COLO829 (cell line): ENCODE measurements around the gene ELK4.

Experiments
- DNase-seq: peaks from one replicate; pipeline ENCODE4 v3.0.0; 2012; ENCODE audit warnings: low spot score

ELK4 gene

GRCh38 chr1:205581321-205581980 lies 50.4 kb downstream of the ELK4 start:
- no peak for DNase-seq

DNA sequence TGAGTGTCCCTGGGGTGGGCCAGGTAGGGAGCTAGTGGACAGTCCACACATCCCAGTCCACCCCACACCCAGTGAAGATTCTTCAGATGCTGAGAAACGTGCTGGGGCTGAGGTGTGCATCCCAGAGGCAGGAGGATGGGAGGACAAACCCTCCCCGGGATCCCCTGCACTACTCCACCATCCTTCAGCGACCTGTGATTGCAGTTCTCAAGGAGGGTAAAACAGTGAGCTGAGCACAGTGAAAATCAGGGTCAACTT lies 51.0 kb downstream of the ELK4 start:
- no peak for DNase-seq

DNA sequence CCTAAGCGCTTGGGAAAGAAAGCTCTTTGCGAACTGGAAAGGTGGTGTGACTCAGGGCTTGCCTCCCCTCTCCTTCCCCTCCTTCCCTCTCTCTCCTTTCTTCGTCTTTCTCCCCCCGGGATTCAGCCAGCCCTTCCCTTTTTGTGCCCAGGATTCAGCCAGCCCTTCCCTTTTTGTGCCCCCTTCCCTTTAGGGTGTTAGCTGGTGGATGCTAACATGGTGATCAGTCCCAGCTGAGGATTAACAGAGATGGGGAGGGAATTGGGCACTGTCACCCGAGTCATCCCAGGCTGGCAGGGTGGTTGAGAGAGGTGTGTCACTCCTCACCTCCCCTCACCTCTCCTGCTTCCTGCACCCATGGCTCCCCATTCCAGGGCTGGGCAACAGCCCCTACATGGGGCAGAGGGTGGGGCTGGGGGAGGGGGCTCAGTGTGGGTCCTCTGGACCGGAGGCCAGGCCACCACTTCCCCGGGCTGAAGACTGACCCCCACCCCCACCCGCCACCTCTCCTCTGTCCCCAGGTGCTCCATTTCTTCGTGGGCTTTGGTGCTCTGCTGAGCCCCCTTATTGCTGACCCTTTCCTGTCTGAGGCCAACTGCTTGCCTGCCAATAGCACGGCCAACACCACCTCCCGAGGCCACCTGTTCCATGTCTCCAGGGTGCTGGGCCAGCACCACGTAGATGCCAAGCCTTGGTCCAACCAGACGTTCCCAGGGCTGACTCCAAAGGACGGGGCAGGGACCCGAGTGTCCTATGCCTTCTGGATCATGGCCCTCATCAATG lies 51.5 kb downstream of the ELK4 start:
- no peak for DNase-seq

DNA sequence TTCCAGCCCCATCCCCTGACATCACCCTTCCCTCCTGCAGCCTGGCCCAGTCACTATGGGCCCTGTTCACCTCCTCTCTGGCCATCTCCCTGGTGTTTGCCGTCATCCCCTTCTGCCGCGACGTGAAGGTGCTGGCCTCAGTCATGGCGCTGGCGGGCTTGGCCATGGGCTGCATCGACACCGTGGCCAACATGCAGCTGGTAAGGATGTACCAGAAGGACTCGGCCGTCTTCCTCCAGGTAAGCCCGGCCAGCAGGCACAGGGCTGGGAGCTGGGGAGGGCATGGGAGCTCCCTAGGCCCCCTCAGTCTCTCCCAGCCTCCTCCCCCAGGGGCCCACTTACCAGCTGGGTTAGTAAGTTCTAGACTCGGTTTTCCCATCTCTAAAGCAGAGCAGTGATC lies 52.1 kb downstream of the ELK4 start:
- DNase-seq = no peak

- DNase-seq = no peak
Measured at GRCh38 chr1:205578780-205579571, 52.8 kb downstream of the ELK4 start.

DNA sequence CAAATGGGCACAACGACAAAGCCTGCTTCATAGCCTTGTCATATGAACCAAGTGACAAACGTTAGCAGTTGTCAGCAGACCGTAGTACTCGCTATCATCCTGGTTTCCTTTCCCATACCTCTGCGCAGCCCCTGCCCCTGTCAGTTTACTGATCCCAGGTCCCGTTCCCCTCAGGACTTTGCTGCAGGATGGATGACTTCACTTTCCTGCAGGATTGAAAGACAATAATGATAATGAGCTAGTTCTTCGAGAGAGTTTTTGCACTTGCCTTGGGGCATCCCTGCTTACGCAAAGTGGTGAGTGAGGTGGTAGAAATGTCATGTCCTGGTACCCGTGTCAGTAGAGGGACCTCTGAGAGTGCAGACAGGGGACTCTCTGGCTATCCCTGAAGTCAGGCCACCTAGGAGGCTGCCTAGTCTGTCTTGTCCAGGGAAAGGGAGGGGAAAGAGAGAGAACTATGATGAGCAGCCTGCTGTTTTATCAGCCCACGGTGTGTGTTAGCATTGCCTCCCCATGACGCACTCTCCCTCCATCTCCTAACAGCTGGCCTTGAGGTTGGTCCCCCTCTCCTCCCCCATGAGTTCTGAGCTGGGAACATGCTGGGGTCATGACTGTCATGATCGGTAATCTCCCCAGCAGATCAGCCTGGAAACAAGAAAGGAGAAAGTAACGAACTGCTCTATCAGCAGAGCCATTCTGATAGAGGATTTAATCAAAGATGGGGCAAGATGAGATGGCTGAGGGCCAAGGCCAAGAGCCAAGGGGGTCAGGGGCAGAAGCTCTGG lies 53.7 kb downstream of the ELK4 start:
- no peak for DNase-seq

- DNase-seq = no peak
Measured at GRCh38 chr1:205576805-205577761, 54.7 kb downstream of the ELK4 start.

DNA sequence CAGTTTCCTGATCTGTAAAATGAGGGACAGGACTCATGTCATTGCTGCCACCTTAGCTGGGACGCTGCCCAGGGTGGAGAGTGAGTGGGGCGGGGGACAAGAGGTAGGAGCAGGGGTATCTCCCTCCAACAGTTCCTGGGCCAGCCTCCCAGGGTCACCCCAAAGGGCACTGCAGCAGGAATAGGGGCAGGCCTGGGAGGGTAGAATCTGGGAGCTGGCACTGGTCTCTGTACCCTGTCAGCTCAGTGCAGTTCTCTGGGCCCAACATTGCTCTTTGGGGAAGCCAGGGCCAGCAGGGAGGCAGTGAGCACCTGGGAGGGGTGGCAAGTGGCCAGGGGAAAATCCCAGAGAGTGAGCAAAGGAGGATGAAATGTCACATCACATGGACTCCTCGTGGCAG lies 55.8 kb downstream of the ELK4 start:
- no peak for DNase-seq

DNA sequence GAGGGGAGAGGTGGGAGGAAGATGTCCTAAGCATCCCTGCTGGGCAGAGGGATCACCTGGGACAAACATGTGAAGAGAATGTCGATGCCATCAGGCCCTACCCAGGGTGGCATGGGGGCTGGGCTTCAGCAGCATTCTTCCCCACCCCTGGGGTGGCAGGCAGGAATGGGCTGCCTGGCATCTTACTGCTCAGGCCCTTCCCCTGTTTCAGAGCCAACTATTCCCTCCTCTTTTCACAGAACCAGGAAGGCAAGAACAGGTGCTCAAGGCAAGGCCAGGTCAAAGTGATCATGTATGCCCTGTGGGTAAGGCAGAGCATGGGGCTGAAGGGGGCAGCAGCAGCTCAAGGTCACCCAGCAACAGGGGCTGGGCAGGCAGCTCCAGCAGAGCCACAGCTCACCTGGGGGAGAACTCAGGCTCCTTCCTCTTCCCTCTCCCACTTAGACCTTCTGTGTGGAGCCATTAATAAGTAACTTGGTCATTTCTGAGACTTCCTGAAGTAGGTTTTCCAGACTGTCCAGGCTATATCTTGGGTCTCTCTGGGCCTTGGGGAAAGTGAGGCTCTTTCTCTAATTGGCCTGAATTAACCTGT lies 56.4 kb downstream of the ELK4 start:
- DNase-seq = no peak

DNA sequence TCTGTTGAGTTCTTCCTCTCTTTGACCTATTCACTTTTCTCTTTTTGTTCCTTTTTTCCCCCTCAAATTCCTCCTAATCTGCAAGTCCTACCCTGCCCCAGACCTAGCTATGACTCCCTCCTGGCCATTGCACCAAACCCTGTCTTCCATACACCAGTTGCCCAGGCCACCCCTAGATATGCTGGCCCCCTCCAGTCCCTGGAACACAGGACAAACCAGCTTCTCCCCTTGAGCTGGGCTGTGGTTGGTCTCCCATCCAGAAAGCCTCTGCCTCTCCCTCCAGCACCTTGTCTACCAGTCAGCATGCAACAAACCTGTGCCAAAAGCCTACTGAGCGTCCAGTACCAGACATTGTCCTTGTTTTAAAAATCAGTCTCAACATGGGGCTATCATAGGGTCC lies 59.4 kb downstream of the ELK4 start:
- no peak for DNase-seq

GRCh38 chr1:205571747-205572146 lies 60.1 kb downstream of the ELK4 start:
- DNase-seq = no peak

GRCh38 chr1:205570796-205571537 lies 60.8 kb downstream of the ELK4 start:
- no peak for DNase-seq

GRCh38 chr1:205570173-205570501 lies 61.7 kb downstream of the ELK4 start:
- no peak for DNase-seq

DNA sequence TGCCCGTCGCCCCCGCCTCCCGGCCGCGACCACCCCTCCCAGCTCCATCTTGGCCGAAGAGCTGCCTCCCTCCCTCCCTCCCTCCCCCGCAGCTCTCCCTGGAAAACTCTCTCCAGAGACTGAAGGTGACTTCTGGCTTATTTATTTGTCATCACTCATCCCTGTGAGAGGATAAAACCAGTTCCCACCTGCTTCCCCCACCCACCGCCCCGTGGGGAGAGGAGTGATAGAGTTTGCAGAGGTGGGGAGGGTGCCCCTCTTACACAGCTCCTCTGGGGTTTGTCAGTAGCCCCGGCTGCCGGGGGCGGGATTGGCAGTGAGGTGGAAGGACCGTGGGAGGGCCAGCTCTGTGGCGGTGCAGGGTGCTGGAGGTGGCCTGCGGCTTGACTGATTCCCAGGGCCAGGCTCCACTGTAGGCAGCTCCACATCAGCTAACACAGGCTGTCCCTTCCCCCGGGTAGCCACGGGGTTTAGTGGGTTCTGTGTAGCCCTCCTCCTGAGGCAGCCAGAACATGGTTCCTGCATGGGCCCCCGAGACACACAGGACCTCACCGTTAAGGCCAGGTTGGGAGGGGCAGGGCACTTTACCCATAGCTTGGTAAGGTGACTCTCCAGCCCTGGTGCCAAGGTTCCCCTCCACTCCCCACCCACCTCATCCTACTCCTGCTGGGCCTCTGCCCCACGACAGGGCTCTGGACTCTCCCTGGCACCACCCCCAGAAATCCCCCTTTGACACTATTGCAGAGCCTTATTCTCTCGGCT lies 62.2 kb downstream of the ELK4 start:
- DNase-seq = no peak

DNA sequence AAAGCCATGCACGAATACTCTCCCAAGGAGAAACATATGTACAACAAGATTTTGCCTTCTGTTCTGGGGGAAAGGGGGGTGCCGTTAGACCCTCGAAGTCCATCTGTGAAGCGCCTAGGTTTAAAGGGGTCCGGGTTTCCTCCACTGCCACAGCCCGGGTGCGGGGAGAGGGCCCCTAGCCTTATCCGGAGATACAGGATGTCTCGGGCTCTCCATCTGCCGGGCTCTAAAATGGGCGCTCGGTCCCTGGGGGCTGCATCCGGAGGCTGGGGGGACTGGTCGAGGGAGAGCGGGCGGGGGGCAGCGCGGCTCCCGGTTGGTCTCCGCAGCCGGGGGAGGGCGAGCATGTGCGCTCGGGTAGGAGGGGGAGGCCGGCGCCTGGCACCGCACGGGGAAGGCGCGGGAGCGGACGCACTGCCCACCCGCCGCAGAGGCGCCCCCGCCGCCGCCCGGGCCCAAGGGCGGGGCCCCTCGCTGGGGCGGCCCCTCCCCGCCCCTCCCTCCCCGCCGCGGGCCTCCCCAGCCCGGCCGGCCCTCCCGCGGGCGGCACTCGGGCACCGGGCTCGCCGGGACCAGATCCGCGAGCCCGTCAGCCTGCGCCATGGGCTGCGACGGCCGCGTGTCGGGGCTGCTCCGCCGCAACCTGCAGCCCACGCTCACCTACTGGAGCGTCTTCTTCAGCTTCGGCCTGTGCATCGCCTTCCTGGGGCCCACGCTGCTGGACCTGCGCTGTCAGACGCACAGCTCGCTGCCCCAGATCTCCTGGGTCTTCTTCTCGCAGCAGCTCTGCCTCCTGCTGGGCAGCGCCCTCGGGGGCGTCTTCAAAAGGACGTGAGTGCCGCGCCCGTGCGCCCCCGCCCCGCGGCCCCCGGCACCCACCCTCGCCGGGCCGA lies 63.1 kb downstream of the ELK4 start:
- DNase-seq = no peak

DNA sequence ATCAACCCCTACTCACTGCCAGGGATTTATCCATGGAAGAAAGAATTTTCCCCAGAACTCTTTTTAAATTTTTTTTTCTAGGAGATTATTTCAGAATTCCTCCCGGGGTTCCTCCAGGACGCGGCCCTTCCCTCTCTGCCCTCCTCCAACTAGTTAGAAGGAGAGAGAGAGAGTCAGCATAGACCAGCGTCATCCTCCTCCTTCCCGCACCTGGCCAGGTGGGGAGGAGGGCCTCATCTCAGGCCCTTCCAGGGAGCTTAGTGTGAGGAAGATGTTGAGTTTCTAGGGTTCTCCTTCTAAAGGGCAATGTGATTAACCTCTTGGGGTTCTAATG lies 63.7 kb downstream of the ELK4 start:
- no peak for DNase-seq

- DNase-seq = no peak
Measured at GRCh38 chr1:205567716-205568115, 64.1 kb downstream of the ELK4 start.

GRCh38 chr1:205565799-205566198 lies 66.0 kb downstream of the ELK4 start:
- no peak for DNase-seq
